Stimulated activated naive CD8-positive, alpha-beta T cell treated with anti-CD3 and anti-CD28 coated beads, Interleukin-15, Interleukin-2, amounts not matched to agents 100 ng/mL and 50 ng/mL, for 24 hours (primary cell): Measurements from ENCODE around the gene IQCN.

ENCODE experiments used
- H3K27ac Mint-ChIP-seq: one replicate; pipeline ENCODE4 v1.8.0; 2021; ENCODE audit warnings: mild to moderate bottlenecking, mixed read lengths
- H3K27me3 Mint-ChIP-seq: one replicate; pipeline ENCODE4 v1.8.0; 2021; ENCODE audit warnings: mixed read lengths
- H3K36me3 Mint-ChIP-seq: one replicate; pipeline ENCODE4 v1.8.0; 2021; ENCODE audit warnings: low read depth, mixed read lengths
- H3K4me1 Mint-ChIP-seq: one replicate; pipeline ENCODE4 v1.8.0; 2021; ENCODE audit warnings: low read depth, mixed read lengths
- H3K4me3 Mint-ChIP-seq: one replicate; pipeline ENCODE4 v1.8.0; 2021; ENCODE audit warnings: mild to moderate bottlenecking, mixed read lengths
- H3K9me3 Mint-ChIP-seq: one replicate; pipeline ENCODE4 v1.8.0; 2021; ENCODE audit warnings: mixed read lengths

IQCN gene

DNA sequence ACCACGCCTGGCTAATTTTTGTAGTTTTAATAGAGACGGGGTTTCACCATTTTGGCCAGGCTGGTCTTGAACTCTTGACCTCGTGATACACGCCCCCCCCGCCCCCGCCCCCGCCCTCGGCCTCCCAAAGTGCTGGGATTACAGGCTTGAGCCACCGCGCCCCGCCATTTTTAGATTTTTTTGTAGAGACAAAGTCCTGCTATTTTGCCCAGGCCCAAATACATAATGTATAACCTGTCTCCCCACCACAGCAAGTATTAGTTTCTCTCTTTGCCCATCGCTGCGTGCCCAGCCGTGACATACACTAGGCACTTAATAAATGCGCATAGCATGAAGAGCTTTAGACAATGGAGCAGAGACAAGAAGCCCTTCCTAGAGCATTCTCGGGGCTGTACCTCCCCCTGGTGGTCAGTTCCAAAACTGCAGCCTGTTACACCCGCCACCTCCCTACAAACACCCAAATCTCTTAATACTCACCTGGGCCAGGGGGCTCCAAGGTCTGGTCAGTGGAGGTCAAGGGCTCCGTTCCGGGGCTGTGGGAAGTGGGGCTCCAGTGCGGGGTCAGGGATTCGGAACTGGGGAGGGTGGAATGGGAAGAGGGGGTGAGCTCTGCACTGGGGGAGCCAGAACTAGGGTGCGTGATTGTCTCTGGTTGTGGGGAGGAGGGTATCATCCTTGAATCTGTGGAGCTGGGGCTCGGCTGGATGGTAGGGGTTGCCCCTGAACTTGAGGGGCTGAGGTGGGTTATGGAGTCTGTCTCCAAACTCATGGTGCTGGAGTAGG lies 22.5 kb downstream of the IQCN start:
- H3K27ac Mint-ChIP-seq, result no peak overlapping the region
- peaks cover 26% of the 10 kb centered on the region for H3K27me3 Mint-ChIP-seq
- peaks cover 12% of the 10 kb centered on the region for H3K4me1 Mint-ChIP-seq
- no peaks in the 10 kb centered on the region for H3K36me3 Mint-ChIP-seq
- no peaks in the 10 kb centered on the region for H3K9me3 Mint-ChIP-seq
- peak overlapping the region; percentile 11 for H3K4me3 Mint-ChIP-seq

DNA sequence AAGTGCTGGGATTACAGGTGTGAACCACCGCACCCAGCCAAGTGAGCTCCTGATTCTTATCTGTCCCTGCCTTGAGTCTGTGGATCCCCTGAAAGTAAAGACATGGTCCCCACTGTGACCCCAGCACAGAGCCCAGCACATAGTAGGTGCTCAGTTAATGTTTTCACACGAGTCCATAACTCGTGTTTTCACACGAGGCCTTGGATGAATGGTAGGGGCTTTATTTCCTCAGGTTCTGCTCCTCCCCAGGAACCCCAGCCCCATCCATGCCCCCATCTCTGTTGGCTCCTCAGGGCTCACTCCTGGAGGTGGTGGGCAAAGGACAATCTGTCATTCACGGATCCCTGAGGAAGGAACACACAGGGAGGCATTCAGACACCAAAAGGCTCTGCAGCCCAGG lies 24.4 kb downstream of the IQCN start:
- H3K4me3 Mint-ChIP-seq, result no peak overlapping the region
- H3K36me3 Mint-ChIP-seq, result no peaks in the 10 kb centered on the region
- no peak overlapping the region for H3K27ac Mint-ChIP-seq
- peaks cover 26% of the 10 kb centered on the region for H3K27me3 Mint-ChIP-seq
- H3K9me3 Mint-ChIP-seq, result no peaks in the 10 kb centered on the region
- H3K4me1 Mint-ChIP-seq, result peaks cover 10% of the 10 kb centered on the region

DNA sequence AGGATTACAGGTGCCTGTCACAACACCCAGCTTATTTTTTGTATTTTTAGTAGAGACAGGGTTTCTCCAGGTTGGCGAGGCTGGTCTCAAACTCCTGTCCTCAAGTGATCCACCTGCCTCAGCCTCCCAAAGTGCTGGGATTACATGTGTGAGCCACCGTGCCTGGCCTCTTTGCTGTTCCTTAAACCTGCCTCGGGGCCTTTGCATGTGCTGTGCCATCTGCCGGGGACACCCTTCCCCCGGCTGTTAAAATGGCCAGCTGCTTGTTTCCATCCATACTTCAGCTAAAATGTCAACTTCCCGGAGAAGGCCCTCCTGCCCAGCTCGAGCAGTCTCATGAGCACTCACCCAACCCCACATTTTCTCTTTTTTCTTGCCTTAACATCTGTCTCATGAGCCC lies 29.0 kb downstream of the IQCN start:
- Mint-ChIP-seq H3K9me3 (no peaks in the 10 kb centered on the region), H3K27ac (no peak overlapping the region), H3K4me1 (no peaks in the 10 kb centered on the region), H3K4me3 (no peak overlapping the region), H3K36me3 (no peaks in the 10 kb centered on the region), H3K27me3 (peaks cover 6% of the 10 kb centered on the region)

DNA sequence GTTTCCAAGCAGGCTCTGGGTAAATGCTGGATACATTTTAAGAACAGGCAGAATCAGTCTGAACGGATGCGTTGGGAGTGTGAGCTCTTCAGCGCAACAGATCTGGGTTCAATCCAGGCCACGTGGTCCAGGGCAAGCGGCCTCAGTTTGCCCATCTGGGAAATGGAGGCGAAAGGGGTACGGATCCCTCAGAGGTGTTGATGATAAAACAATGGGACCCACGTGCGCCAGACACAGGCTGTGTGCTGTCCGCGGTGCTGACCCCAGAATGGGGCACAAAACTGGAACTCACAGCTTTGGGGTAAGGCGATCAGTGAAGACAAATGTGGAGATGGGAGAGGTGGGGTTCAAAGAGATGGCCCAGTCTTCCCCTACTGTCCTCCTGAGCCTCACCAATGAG lies 34.9 kb downstream of the IQCN start:
- Mint-ChIP-seq H3K27me3 (peaks cover 34% of the 10 kb centered on the region), H3K4me1 (no peaks in the 10 kb centered on the region), H3K9me3 (no peaks in the 10 kb centered on the region), H3K27ac (no peak overlapping the region), H3K36me3 (no peaks in the 10 kb centered on the region), H3K4me3 (no peak overlapping the region)

DNA sequence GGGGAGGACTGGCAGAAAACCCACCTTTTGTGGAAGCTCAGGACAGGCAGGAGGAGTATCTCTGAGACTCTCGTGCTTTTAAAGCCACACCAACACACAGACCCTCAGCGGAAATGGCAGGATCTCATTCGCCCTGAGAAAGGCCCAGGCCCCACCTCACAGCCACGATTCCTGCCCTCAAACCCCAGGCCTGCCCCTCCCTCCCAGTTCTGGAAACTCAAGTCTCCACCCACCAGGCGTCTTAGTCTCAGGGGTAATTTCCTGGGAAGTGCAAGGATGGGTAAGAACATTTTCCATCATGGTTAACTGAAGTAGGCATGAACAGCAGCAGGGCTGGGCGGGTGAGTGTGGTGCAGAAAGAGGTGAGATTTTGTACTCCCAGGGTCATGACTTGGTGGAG lies 40.1 kb downstream of the IQCN start:
- peaks cover 17% of the 10 kb centered on the region for H3K4me1 Mint-ChIP-seq
- no peak overlapping the region for H3K4me3 Mint-ChIP-seq
- H3K36me3 Mint-ChIP-seq, result peaks cover 3% of the 10 kb centered on the region
- H3K9me3 Mint-ChIP-seq, result peaks cover 6% of the 10 kb centered on the region
- peaks cover 63% of the 10 kb centered on the region for H3K27me3 Mint-ChIP-seq
- H3K27ac Mint-ChIP-seq, result no peak overlapping the region

DNA sequence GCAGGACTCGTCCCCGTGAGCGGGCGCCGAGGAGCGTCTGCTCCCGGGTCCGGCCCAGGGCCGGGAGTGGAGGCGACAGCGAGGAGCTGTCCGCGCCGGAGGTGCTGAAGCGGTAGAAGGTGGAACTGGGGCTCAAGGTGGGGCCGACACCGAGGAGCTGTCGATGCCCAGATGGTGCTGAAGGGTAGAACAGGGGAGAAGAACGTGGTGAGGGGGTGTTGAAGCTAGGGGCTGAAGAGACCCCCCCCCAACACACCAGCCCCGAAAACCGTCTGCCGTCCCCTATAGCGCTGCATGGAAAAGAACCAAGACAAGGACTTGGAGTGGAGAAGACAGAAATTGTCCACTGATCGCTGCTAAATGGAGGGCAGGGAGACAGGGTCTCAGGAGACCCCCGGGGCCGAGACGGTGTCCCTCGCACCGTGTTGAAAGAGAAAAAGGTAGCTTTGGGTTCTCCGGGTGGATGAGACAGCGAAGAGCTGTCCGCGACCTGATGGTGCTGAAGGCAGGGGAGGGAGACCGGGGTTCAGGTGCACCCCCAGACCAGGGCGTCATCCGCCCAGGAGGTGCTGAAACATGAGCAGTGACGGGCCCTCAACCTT lies 40.9 kb downstream of the IQCN start:
- Mint-ChIP-seq H3K27ac (no peak overlapping the region), H3K36me3 (peaks cover 3% of the 10 kb centered on the region), H3K4me1 (peaks cover 17% of the 10 kb centered on the region), H3K9me3 (peaks cover 6% of the 10 kb centered on the region), H3K4me3 (no peak overlapping the region), H3K27me3 (peaks cover 61% of the 10 kb centered on the region)

DNA sequence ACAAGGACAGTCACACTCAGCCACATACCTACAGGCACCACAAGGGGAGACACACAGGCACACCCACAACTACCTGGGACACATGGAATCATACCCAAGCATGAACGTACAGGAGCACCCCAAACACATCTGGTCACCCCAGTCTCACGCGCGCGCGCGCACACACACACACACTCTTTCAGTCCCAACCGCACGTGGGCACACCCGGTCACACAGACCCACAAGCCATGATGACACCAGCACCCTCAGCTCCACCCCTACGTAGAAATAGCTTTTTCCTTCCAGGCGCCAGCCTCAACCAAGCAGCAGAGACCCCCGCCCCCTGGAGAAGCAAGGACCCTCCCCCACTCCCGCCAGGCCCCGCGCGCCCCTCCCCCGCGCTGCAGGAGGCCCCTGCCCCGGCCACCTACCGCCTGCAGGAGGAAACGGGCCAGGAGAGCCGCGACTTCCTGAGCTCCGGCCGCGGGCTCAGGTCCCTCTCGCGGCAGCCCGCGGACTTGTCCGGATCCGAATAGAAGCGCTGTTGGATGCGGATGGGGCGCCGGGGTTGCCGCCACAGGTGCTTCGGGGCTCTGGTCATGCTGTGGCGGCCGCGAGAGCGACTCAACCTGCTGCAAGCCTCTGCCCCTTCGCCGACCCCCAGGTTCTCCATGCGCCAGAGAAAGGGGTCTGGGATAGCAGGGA lies 41.6 kb downstream of the IQCN start:
- H3K27ac Mint-ChIP-seq, result no peak overlapping the region
- H3K4me3 Mint-ChIP-seq, result no peak overlapping the region
- peaks cover 6% of the 10 kb centered on the region for H3K9me3 Mint-ChIP-seq
- peaks cover 3% of the 10 kb centered on the region for H3K36me3 Mint-ChIP-seq
- H3K4me1 Mint-ChIP-seq, result peaks cover 17% of the 10 kb centered on the region
- peaks cover 66% of the 10 kb centered on the region for H3K27me3 Mint-ChIP-seq

DNA sequence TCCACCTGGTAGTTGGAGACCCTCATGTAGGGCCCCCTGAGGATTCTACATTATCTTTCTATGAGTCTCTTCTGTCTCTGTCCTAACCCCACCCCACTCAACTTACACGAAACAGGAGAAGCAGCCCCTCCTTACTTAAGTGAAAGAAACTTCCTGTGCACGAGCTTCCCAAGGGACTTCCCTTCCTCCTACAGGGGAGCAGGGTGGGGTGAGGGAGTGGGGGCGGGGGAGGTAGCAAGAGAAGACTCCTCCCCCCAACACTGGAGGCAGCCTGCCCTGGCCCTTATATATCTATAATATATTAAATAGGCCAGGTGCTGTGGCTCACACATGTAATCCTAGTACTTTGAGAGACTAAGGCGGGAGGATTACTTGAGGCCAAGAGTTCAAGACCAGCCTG lies 42.5 kb downstream of the IQCN start:
- no peak overlapping the region for H3K4me3 Mint-ChIP-seq
- H3K4me1 Mint-ChIP-seq, result peaks cover 18% of the 10 kb centered on the region
- no peak overlapping the region for H3K27ac Mint-ChIP-seq
- H3K9me3 Mint-ChIP-seq, result peaks cover 6% of the 10 kb centered on the region
- peaks cover 72% of the 10 kb centered on the region for H3K27me3 Mint-ChIP-seq
- peaks cover 3% of the 10 kb centered on the region for H3K36me3 Mint-ChIP-seq

DNA sequence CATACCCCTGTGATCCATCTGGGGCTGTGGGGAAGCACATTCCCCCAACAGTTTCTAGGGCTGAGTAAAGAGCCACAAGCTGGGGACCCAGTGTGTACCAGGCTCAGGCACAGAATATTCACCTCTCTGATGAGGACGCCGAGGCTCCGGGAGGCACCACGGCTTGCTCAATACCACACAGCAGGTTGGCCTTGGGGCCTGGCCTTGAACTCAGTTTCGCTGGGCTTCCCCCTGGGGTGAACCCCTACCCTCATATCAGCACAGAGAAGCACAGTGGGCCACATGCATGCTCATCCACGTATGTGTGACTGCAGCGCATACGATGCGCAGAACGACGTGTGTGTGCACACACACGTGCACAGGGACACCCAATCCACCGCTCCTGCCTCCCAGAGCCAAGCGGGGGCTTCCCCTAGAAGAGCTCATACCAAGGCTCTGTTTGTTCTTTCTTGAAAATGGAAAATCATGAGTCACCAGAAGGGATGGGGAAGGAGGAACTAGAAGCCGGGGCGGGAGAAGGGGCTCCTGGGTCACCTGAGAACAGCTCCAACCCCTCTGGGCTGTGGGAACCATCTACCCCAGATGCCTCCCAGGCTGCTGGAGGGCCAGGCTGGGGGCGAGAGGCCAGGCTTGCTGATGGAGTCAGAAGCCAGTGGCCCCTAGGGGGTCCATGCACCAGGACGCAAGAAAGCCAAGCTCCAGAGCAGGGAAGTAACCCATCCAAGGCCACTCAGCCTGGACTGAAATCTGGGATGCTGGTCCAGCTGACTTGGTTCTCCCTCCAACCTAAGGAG lies 43.1 kb downstream of the IQCN start:
- H3K27me3 Mint-ChIP-seq, result peaks cover 71% of the 10 kb centered on the region
- H3K36me3 Mint-ChIP-seq, result peaks cover 3% of the 10 kb centered on the region
- H3K27ac Mint-ChIP-seq, result no peak overlapping the region
- H3K4me3 Mint-ChIP-seq, result no peak overlapping the region
- peaks cover 6% of the 10 kb centered on the region for H3K9me3 Mint-ChIP-seq
- peaks cover 21% of the 10 kb centered on the region for H3K4me1 Mint-ChIP-seq

DNA sequence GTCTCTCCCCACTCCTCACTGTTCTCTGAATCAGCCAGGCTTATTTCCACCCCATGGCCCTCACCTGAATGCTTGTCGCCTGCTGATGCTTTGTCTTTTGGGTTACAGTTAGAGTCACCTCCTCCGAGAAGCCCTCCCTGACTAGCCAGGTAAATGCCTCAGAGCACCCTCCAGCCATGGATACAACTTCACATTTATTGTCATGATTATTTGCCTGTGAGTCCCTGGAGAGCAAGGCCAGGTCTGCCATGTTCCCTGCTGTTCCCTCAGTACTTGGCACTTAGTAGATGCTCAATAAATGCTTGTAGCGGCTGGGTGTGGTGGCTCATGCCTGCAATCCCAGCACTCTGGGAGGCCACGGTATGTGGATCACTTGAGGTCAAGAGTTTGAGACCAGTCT lies 44.3 kb downstream of the IQCN start:
- H3K4me1 Mint-ChIP-seq, result peaks cover 26% of the 10 kb centered on the region
- no peak overlapping the region for H3K4me3 Mint-ChIP-seq
- H3K27me3 Mint-ChIP-seq, result peaks cover 72% of the 10 kb centered on the region
- H3K27ac Mint-ChIP-seq, result no peak overlapping the region
- H3K9me3 Mint-ChIP-seq, result peaks cover 6% of the 10 kb centered on the region
- peaks cover 3% of the 10 kb centered on the region for H3K36me3 Mint-ChIP-seq

DNA sequence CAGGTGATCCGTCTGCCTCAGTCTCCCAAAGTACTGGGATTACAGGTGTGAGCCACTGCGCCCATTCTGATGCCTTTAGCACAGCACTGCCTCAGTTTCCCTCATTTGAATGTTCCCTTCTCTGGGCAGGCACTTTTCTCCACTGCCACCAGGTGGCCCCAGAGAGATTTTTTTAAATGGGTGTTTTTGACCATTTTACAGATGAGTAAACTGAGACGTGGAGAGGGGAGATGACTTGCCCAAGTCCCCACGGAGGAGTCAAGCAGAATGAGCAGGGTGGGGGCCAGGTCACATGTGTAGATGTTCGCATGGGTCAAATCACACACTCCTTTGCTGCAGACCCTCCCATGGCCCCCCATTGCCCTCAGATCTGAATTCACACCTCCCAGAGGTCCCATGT lies 44.8 kb downstream of the IQCN start:
- peaks cover 31% of the 10 kb centered on the region for H3K4me1 Mint-ChIP-seq
- no peak overlapping the region for H3K27ac Mint-ChIP-seq

DNA sequence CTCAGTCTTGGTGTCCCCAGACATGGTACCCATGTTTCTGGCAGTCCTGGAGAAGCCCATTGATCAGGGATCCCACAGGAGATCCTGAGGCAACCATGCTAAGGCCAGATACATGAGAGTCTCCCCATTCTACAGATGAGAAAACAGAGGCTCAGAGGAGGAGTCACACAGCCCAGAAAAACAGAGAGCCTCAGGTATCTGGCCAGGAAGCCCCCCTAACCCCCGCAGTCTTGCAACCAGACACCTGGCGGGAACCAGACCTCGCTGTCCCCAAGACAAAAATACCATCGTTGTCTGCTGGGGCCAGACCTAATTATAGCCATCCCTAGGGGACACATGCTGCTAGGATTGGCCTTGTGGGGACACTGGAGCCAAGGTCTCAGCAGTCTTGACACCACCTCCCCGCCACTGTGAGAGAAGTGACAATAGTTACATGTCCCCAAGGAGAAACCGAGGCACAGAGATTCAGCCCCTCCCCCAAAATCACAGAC lies 46.4 kb downstream of the IQCN start:
- peaks cover 69% of the 10 kb centered on the region for H3K27me3 Mint-ChIP-seq
- no peaks in the 10 kb centered on the region for H3K9me3 Mint-ChIP-seq
- H3K36me3 Mint-ChIP-seq, result peaks cover 3% of the 10 kb centered on the region
- peaks cover 36% of the 10 kb centered on the region for H3K4me1 Mint-ChIP-seq
- H3K4me3 Mint-ChIP-seq, result no peak overlapping the region
- no peak overlapping the region for H3K27ac Mint-ChIP-seq

More for the DNA sequence above, 44.8 kb downstream of the IQCN start:
- peaks cover 72% of the 10 kb centered on the region for H3K27me3 Mint-ChIP-seq
- peaks cover 3% of the 10 kb centered on the region for H3K36me3 Mint-ChIP-seq
- H3K9me3 Mint-ChIP-seq, result peaks cover 6% of the 10 kb centered on the region
- no peak overlapping the region for H3K4me3 Mint-ChIP-seq

DNA sequence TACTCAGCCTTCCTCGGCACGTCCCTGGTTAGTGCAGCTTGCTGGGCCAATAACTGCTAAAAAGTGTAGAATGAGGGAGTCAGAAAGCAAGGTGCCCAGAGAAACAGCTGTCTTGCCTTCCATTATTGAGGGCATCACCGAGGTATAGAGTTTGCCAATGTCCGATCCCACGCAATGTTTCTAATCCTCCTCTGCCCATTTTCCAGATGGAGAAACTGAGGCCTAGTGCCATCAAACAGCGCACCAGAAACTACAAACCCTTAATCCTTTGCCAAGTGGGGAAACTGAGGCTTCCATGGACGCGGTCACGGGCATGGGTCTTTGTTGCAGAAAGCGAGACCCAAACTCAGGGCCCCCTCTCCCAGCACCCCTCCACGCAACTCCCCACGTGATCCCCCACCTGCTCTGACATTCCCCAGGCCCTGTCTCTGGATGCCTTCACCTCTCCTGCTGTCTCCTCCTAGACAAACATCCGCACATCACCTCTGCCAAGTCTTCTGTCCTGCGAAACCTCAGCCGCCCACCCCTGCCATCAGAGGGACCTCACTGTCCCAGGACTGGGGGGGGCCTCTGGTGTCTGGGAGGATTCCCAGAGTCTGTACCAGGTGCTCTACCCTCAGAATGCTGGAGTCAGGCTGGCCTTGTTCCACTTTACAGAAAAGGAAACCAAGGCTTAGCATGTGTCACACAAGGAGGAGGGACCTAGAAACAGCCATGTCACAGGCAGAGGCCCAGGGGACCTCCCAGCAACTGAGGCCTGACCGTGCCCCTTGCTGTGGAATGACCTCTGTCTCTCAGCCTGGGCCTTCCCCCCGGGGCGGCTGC lies 47.1 kb downstream of the IQCN start:
- no peak overlapping the region for H3K4me3 Mint-ChIP-seq
- H3K27ac Mint-ChIP-seq, result no peak overlapping the region
- peaks cover 67% of the 10 kb centered on the region for H3K27me3 Mint-ChIP-seq
- H3K4me1 Mint-ChIP-seq, result peaks cover 30% of the 10 kb centered on the region
- no peaks in the 10 kb centered on the region for H3K36me3 Mint-ChIP-seq
- H3K9me3 Mint-ChIP-seq, result no peaks in the 10 kb centered on the region
